Mucosa of descending colon (tissue), 3 donors: Measurements from ENCODE around the gene TMEM114. TPM values are rescaled to one million over a fixed set of nuclear protein-coding genes. Genes with fewer than 3 reads are reported as not detected.
"Not testable (repeated sequence)": the region's sequence is repeated elsewhere in the genome, so short reads cannot be mapped to it uniquely, and the experiment has no call there.

Experiments
- ATAC-seq: fragments of 200-7000 bp; cut with Tn5 transposase; one replicate; pipeline ENCODE4 v1.9.1; 2020; ENCODE audit warnings: mild to moderate bottlenecking, moderate library complexity
- DNase-seq, 3 donors: peaks; one replicate each; pipeline ENCODE4 v3.0.0-alpha.2; 2020
- H3K36me3 ChIP-seq: fragments of 200-600 bp; one replicate; pipeline ENCODE4 v1.8.0; 2021; ENCODE audit warnings: low read depth, mild to moderate bottlenecking
- H3K4me1 ChIP-seq: fragments of 200-600 bp; one replicate; pipeline ENCODE4 v1.8.0; 2021; ENCODE audit warnings: low read depth, mild to moderate bottlenecking
- H3K4me3 ChIP-seq: fragments of 200-600 bp; one replicate; pipeline ENCODE4 v1.8.0; 2021; ENCODE audit warnings: mild to moderate bottlenecking
- H3K9me3 ChIP-seq: fragments of 200-600 bp; one replicate; pipeline ENCODE4 v1.8.0; 2021; ENCODE audit warnings: mild to moderate bottlenecking
- CTCF ChIP-seq: fragments of 200-600 bp; IDR thresholded peaks from one replicate; pipeline ENCODE4 v1.8.0; 2022; ENCODE audit warnings: antibody characterized with exemption, mild to moderate bottlenecking
- intact Hi-C, 2 donors: fragments of 100-400 bp; cut with DNase I in 1 of 2; cut with micrococcal nuclease in 1 of 2; formaldehyde crosslinking; loops; one replicate each; pipeline versions ENCODE4 v1.11.0 to v1.11.1; 2022; cut with DNase I, micrococcal nuclease
- total RNA-seq, 3 donors: library from RNA; stranded (reverse); fragmentation: NEBNext Ultra II Directional in 2 of 3; extraction: Animal tissue kit (Norgen Biotek cat#: 25700) in 2 of 3; gene quantifications; one replicate each; pipeline versions ENCODE4 v1.2.1 to v1.2.4, GENCODE V29; 2021 to 2023
- donor health status: DM: no; HTN: no; CAD: no; lungs with moderate emphysema.
- donor health status: DM: no; HTN: no; CAD: no.
- donor health status: DM: no; HTN: yes; CAD: no.

The TMEM114 gene
- total RNA-seq, 3 donors from 2014 or later, result 0.60 TPM; not detected in 2

GRCh38 chr16:8568231-8568617, 22.1 kb downstream of the TMEM114 start:
- ATAC-seq, result no peak
- intact Hi-C loops, result loop anchor here (5.0 kb wide), 1 partner anchor 314 kb away; the partner anchor contains the start of gene LITAFD (in 2 of the 2)

GRCh38 chr16:8567355-8568230, 22.7 kb downstream of the TMEM114 start:
- H3K9me3 ChIP-seq, result no peaks in the 10 kb centered on the region
- no peak overlapping the region for H3K4me3 ChIP-seq
- ATAC-seq, result peak; percentile 97
- TF ChIP-seq CTCF, result peak; percentile 85
- H3K36me3 ChIP-seq, result no peaks in the 10 kb centered on the region
- DNase-seq, result peak in 2 of 3 donors; percentile 75 to 78
- intact Hi-C loops, result loop anchor here (5.0 kb wide), 1 partner anchor 315 kb away; the partner anchor contains the start of gene LITAFD (in 2 of the 2)
- peaks cover 3% of the 10 kb centered on the region for H3K4me1 ChIP-seq

More at GRCh38 chr16:8568231-8568617, 22.1 kb downstream of the TMEM114 start:
- no peak for TF ChIP-seq CTCF
- no peak for DNase-seq
- Histone ChIP-seq H3K36me3 (no peaks in the 10 kb centered on the region), H3K4me1 (peaks cover 3% of the 10 kb centered on the region), H3K9me3 (no peaks in the 10 kb centered on the region), H3K4me3 (no peak overlapping the region)

DNA sequence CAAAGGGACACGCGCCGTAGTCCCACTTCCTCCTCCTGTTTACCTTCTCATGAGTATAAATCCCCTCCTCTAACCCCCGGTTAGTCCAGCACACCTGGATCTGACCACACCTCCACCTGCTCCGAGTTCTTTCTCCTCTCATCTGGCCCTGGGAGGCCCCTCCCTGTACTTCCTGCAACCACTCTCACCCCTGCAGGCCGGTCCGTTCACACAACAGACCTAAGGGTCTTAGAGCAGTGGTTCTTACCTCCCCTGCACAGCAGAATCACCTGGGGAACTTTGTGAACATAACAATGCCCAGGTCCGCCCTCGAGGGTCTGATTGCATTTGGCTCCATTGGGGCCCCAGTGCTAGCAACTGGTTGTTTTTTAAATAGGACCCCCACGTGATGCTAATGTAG, 24.8 kb downstream of the TMEM114 start:
- TF ChIP-seq CTCF, result no peak
- Histone ChIP-seq H3K4me3 (no peak overlapping the region), H3K36me3 (no peaks in the 10 kb centered on the region), H3K9me3 (no peaks in the 10 kb centered on the region), H3K4me1 (no peaks in the 10 kb centered on the region)
- no peak for DNase-seq
- peak; percentile 40 for ATAC-seq
- intact Hi-C loops, result loop anchor here (5.0 kb wide), 1 partner anchor 317 kb away; the partner anchor contains the start of gene LITAFD (in 2 of the 2)

GRCh38 chr16:8564934-8565345, 25.4 kb downstream of the TMEM114 start:
- ATAC-seq (no peak), DNase-seq (no peak)
- H3K4me3 ChIP-seq, result no peak overlapping the region
- H3K4me1 ChIP-seq, result no peaks in the 10 kb centered on the region
- H3K9me3 ChIP-seq, result no peaks in the 10 kb centered on the region
- no peak for TF ChIP-seq CTCF
- no peaks in the 10 kb centered on the region for H3K36me3 ChIP-seq
- intact Hi-C loops, result loop anchor here (5.0 kb wide), 1 partner anchor 317 kb away; the partner anchor contains the start of gene LITAFD (in 2 of the 2)

DNA sequence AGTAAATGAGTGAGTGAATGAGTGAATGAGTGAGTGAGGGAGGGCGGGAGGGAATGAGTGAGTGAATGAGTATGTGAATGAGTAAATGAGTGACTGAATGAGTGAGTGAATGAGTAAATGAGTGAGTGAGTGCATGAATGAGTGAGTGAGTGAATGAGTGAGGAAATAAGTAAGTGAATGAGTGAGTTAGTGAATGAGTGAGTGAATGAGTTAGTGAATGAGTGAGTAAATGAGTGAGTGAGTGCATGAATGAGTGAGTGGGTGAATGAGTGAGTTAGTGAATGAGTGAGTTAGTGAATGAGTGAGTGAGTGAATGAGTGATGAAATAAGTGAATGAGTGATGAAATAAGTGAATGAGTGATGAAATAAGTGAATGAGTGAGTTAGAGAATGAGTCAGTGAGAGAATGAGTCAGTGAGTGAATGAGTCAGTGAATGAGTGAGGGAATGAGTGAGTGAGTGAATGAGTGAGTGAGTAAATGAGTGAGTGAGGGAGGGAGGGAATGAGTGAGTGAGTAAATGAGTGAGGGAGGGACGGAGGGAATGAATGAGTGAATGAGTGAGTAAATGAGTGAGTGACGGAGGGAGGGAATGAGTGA, 26.3 kb downstream of the TMEM114 start:
- DNase-seq, H3K9me3 ChIP-seq, H3K36me3 ChIP-seq, ATAC-seq, H3K4me3 ChIP-seq, H3K4me1 ChIP-seq, intact Hi-C loops: not testable (repeated sequence)

- DNase-seq (no peak), ATAC-seq (no peak)
- intact Hi-C loops, result no loop called here
- H3K4me3 ChIP-seq, result no peak overlapping the region
- no peaks in the 10 kb centered on the region for H3K4me1 ChIP-seq
- H3K9me3 ChIP-seq, result no peaks in the 10 kb centered on the region
- TF ChIP-seq CTCF, result no peak
- H3K36me3 ChIP-seq, result no peaks in the 10 kb centered on the region
Measured at GRCh38 chr16:8561496-8561895, 28.8 kb downstream of the TMEM114 start.
